Smooth muscle cell (in vitro differentiated cells): Measurements from ENCODE around the gene TNXB. TPM values are rescaled to one million over a fixed set of nuclear protein-coding genes. Genes with fewer than 3 reads are reported as not detected.
A peak's percentile ranks its signal among the peaks of the same experiment; 100 is the strongest.

Experiments used
- DNase-seq: peaks from one replicate; lab custom pipeline; 2025; ENCODE audit not compliant: unreplicated experiment; lab: John Stamatoyannopoulos, UW
- H2AFZ ChIP-seq: fragments of 200-600 bp; sonication (generic); 2 replicates; pipeline ENCODE4 v1.6.0; 2016; ENCODE audit warnings: antibody characterized with exemption, low read depth, mild to moderate bottlenecking
- H3F3A ChIP-seq: fragments of 200-600 bp; sonication (generic); 2 replicates; pipeline ENCODE4 v1.6.0; 2017; ENCODE audit warnings: antibody characterized with exemption, low read depth
- H3K27ac ChIP-seq: fragments of 200-600 bp; sonication (generic); 2 replicates; pipeline ENCODE4 v1.5.1; 2016; ENCODE audit warnings: low read depth, mild to moderate bottlenecking
- H3K27me3 ChIP-seq: fragments of 200-600 bp; sonication (generic); 2 replicates; pipeline ENCODE4 v1.6.1; 2016; ENCODE audit warnings: low read depth, mild to moderate bottlenecking
- H3K36me3 ChIP-seq: fragments of 200-600 bp; sonication (generic); 2 replicates; pipeline ENCODE4 v1.5.1; 2016; ENCODE audit warnings: low read depth
- H3K4me1 ChIP-seq: fragments of 200-600 bp; sonication (generic); 2 replicates; pipeline ENCODE4 v1.5.1; 2016; ENCODE audit warnings: low read depth
- H3K4me2 ChIP-seq: fragments of 200-600 bp; sonication (generic); 2 replicates; pipeline ENCODE4 v1.6.0; 2016; ENCODE audit warnings: mild to moderate bottlenecking
- H3K4me3 ChIP-seq: fragments of 200-600 bp; sonication (generic); 2 replicates; pipeline ENCODE4 v1.5.1; 2016; ENCODE audit warnings: mild to moderate bottlenecking
- H3K79me2 ChIP-seq: fragments of 200-600 bp; sonication (generic); 2 replicates; pipeline ENCODE4 v1.6.0; 2016; ENCODE audit warnings: low read depth, mild to moderate bottlenecking
- H3K9ac ChIP-seq: fragments of 200-600 bp; sonication (generic); 2 replicates; pipeline ENCODE4 v1.6.0; 2016; ENCODE audit warnings: low read depth
- H3K9me3 ChIP-seq: fragments of 200-600 bp; sonication (generic); replicated peaks from 2 replicates; pipeline ENCODE4 v1.5.1; 2016; ENCODE audit warnings: low read depth
- H4K20me1 ChIP-seq: fragments of 200-600 bp; sonication (generic); 2 replicates; pipeline ENCODE4 v1.6.0; 2016; ENCODE audit warnings: low read depth
- CTCF ChIP-seq: fragments of 200-600 bp; sonication (generic); IDR thresholded peaks from 2 replicates; pipeline ENCODE4 v1.5.1; 2017; ENCODE audit warnings: borderline replicate concordance, mild to moderate bottlenecking, antibody characterized with exemption; ENCODE audit not compliant: insufficient read depth, poor library complexity, severe bottlenecking
- WGBS: methylation state at CpG from one replicate; pipeline ENCODE4 v1.1.7; 2016; ENCODE audit warnings: low lambda C conversion rate; 5-methylcytosine and 5-hydroxymethylcytosine counted together
- polyA plus RNA-seq: library from polyadenylated mRNA; unstranded; fragments of >200 nt; fragmentation: Nextera tagmentation; extraction: Ambion mirVana; gene quantifications from 2 replicates; pipeline ENCODE4 v1.2.1, GENCODE V29; 2016
- total RNA-seq: library from RNA; depleted of rRNA; stranded (reverse); fragments of >200 nt; gene quantifications from 2 replicates; pipeline ENCODE4 v1.2.3, GENCODE V29; 2014

The TNXB gene
- total and polyA plus RNA-seq, 2 experiments from 2014 or later: 1.1 TPM

GRCh38 chr6:32131439-32131948 is 22.4 kb upstream of the TNXB start:
- Histone ChIP-seq H3K9ac (no peak overlapping the region), H3K4me3 (no peak overlapping the region), H3K9me3 (no peaks in the 10 kb centered on the region), H4K20me1 (no peaks in the 10 kb centered on the region), H3K4me2 (no peak overlapping the region), H3K27ac (no peak overlapping the region), H3K4me1 (peaks cover 21% of the 10 kb centered on the region), H3K36me3 (no peaks in the 10 kb centered on the region), H3K79me2 (peaks cover 18% of the 10 kb centered on the region), H2AFZ (no peak overlapping the region), H3K27me3 (no peaks in the 10 kb centered on the region), H3F3A (peaks cover 4% of the 10 kb centered on the region)
- 94% methylated on average over 14 of the region's 14 CpGs for WGBS
- no peak for TF ChIP-seq CTCF
- DNase-seq: no peak

GRCh38 chr6:32129297-32130088 is 20.4 kb upstream of the TNXB start:
- no peak for DNase-seq

GRCh38 chr6:32128751-32129296 is 19.7 kb upstream of the TNXB start:
- H3F3A ChIP-seq: peaks cover 4% of the 10 kb centered on the region
- DNase-seq: no peak
- H3K79me2 ChIP-seq: peaks cover 25% of the 10 kb centered on the region
- peaks cover 3% of the 10 kb centered on the region for H3K36me3 ChIP-seq
- H2AFZ ChIP-seq: no peak overlapping the region
- TF ChIP-seq CTCF: no peak
- H3K4me3 ChIP-seq: peak overlapping the region; percentile 95
- peak overlapping the region; percentile 99 for H3K4me2 ChIP-seq
- peaks cover 21% of the 10 kb centered on the region for H3K4me1 ChIP-seq
- H3K9ac ChIP-seq: peak overlapping the region; percentile 91
- no peaks in the 10 kb centered on the region for H4K20me1 ChIP-seq
- no peaks in the 10 kb centered on the region for H3K27me3 ChIP-seq
- H3K9me3 ChIP-seq: no peaks in the 10 kb centered on the region
- 93% methylated on average over 13 of the region's 13 CpGs for WGBS
- peak overlapping the region; percentile 80 for H3K27ac ChIP-seq

More at GRCh38 chr6:32129297-32130088, 20.4 kb upstream of the TNXB start:
- H4K20me1 ChIP-seq: no peaks in the 10 kb centered on the region
- H3K79me2 ChIP-seq: peaks cover 25% of the 10 kb centered on the region
- peak overlapping the region; percentile 99 for H3K4me2 ChIP-seq
- H3F3A ChIP-seq: peaks cover 4% of the 10 kb centered on the region
- no peak for TF ChIP-seq CTCF
- no peaks in the 10 kb centered on the region for H3K9me3 ChIP-seq
- peak overlapping the region; percentile 80 for H3K27ac ChIP-seq
- 44% methylated on average over 22 of the region's 22 CpGs for WGBS
- H2AFZ ChIP-seq: peak overlapping the region; percentile 93
- H3K36me3 ChIP-seq: peaks cover 3% of the 10 kb centered on the region
- H3K4me1 ChIP-seq: peaks cover 21% of the 10 kb centered on the region
- H3K4me3 ChIP-seq: peak overlapping the region; percentile 95
- peak overlapping the region; percentile 91 for H3K9ac ChIP-seq
- no peaks in the 10 kb centered on the region for H3K27me3 ChIP-seq
